HG03565 (cell line): ENCODE measurements around the gene CFAP70.
"Not testable (repeated sequence)": the region's sequence is repeated elsewhere in the genome, so short reads cannot be mapped to it uniquely, and the experiment has no call there.

Experiments used
- ATAC-seq: cut with Tn5 transposase; IDR thresholded peaks from one replicate; pipeline ENCODE4 v1.9.1; 2021; ENCODE audit warnings: mild to moderate bottlenecking, moderate library complexity; ENCODE audit not compliant: unreplicated experiment

CFAP70 gene

GRCh38 chr10:73340121-73340520 is 18.5 kb downstream of the CFAP70 start:
- ATAC-seq: no peak

GRCh38 chr10:73339436-73339835 is 19.2 kb downstream of the CFAP70 start:
- no peak for ATAC-seq

- ATAC-seq: no peak
These were observed 19.8 kb downstream of the CFAP70 start for GRCh38 chr10:73338801-73339368.

- no peak for ATAC-seq
These were observed 25.5 kb downstream of the CFAP70 start for GRCh38 chr10:73333202-73333601.

- ATAC-seq: no peak
These were observed 26.3 kb downstream of the CFAP70 start for GRCh38 chr10:73332379-73332778.

GRCh38 chr10:73328523-73328922 is 30.1 kb downstream of the CFAP70 start:
- ATAC-seq: not testable (repeated sequence)

- not testable (repeated sequence) for ATAC-seq
These were observed 33.4 kb downstream of the CFAP70 start for GRCh38 chr10:73325290-73325689.

GRCh38 chr10:73323582-73323981 is 35.1 kb downstream of the CFAP70 start:
- ATAC-seq: not testable (repeated sequence)

- no peak for ATAC-seq
These were observed 48.2 kb downstream of the CFAP70 start for GRCh38 chr10:73310475-73310874.

- no peak for ATAC-seq
These were observed 51.4 kb downstream of the CFAP70 start for GRCh38 chr10:73307203-73307800.

- no peak for ATAC-seq
These were observed 52.4 kb downstream of the CFAP70 start for GRCh38 chr10:73306171-73306708.

GRCh38 chr10:73296946-73297345 is 61.7 kb downstream of the CFAP70 start:
- no peak for ATAC-seq

- ATAC-seq: no peak
These were observed 65.2 kb downstream of the CFAP70 start for GRCh38 chr10:73293461-73293860.

- no peak for ATAC-seq
These were observed 68.7 kb downstream of the CFAP70 start for GRCh38 chr10:73289958-73290357.

- no peak for ATAC-seq
These were observed 71.2 kb downstream of the CFAP70 start for GRCh38 chr10:73287441-73287840.

GRCh38 chr10:73281097-73281496 is 77.6 kb downstream of the CFAP70 start:
- ATAC-seq: no peak

GRCh38 chr10:73264423-73264822 is 94.2 kb downstream of the CFAP70 start:
- ATAC-seq: no peak

GRCh38 chr10:73263693-73264347 is 94.8 kb downstream of the CFAP70 start:
- ATAC-seq: no peak

- no peak for ATAC-seq
These were observed 95.6 kb downstream of the CFAP70 start for GRCh38 chr10:73262880-73263555.

GRCh38 chr10:73262105-73262730 is 96.4 kb downstream of the CFAP70 start:
- ATAC-seq: no peak

GRCh38 chr10:73261362-73261995 is 97.2 kb downstream of the CFAP70 start:
- ATAC-seq: no peak
